A673 (cell line): ENCODE results near the gene STIP1.

Experiments
- EZH2 ChIP-seq: fragments of 200-600 bp; sonication (generic); IDR thresholded peaks from 2 replicates; pipeline ENCODE4 v1.6.1; 2017; ENCODE audit warnings: borderline replicate concordance, low read depth, mild to moderate bottlenecking, mixed read lengths, antibody characterized with exemption, low read length; ENCODE audit not compliant: poor library complexity, severe bottlenecking
- TF ChIP-seq, protein P1 (sequence below): fragments of 300-800, 200-600 bp; sonication (generic); conservative IDR thresholded peaks from 2 replicates; pipeline ENCODE4 v1.5.1; 2017; ENCODE audit warnings: low read depth, mild to moderate bottlenecking, antibody characterized with exemption, low read length, moderate library complexity, mixed read lengths

DNA sequence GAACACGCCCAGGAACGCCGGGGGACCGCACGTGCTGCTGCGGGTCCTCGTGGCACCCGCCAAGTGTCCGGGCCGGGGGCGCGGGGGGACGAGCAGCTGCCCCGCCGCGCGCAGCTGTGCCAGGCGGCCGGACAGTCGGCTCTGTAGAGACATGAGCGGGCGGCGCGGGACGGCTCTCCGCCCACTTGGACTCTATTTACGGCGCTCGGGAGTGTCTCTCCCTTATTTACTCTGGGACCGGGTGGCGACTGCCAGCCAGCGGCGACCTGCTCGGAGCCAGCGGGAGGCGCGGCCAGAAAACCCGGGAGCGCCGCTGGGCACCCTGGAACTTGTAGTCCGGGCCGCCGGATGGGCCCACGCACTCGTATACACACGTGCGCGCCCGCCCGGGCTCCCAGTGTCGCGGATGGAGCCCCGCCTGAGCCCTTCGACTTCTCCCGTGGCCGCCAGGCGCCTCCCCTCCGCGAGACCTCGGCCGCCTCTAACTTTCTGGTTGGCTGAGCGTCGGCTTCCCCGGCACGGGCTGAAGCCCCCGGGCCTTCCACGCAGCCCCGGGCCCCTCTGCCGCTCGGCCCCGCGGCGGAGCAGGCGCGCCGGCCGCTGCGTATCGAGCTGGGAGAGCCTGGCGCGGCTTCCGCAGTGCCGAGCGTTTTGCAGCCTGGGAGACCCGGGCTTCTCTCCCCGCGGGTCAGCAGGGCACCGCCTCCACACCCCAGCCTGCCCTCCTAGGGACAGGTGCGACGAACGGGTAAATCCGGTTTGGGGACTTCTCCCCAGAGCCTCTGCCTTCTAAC lies 19.9 kb upstream of the STIP1 start, which contains the start of gene MACROD1:
- TF ChIP-seq, protein P1, sequence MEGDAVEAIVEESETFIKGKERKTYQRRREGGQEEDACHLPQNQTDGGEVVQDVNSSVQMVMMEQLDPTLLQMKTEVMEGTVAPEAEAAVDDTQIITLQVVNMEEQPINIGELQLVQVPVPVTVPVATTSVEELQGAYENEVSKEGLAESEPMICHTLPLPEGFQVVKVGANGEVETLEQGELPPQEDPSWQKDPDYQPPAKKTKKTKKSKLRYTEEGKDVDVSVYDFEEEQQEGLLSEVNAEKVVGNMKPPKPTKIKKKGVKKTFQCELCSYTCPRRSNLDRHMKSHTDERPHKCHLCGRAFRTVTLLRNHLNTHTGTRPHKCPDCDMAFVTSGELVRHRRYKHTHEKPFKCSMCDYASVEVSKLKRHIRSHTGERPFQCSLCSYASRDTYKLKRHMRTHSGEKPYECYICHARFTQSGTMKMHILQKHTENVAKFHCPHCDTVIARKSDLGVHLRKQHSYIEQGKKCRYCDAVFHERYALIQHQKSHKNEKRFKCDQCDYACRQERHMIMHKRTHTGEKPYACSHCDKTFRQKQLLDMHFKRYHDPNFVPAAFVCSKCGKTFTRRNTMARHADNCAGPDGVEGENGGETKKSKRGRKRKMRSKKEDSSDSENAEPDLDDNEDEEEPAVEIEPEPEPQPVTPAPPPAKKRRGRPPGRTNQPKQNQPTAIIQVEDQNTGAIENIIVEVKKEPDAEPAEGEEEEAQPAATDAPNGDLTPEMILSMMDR: no peak
- no peak for TF ChIP-seq EZH2
